Endothelial cell of umbilical vein (primary cell): Measurements from ENCODE around the gene LIPG. TPM values are rescaled to one million over a fixed set of nuclear protein-coding genes. Genes with fewer than 3 reads are reported as not detected.

Experiments
- BruUV-seq: library from RNA; stranded (reverse); fragments of 400-500 nt; replicated peaks from 2 replicates; lab custom pipeline; 2021; lab: Mats Ljungman, UMichigan
- CTCF ChIA-PET: fragments of 300-600, 350-600 bp; sonication (Branson Sonifier 250); formaldehyde crosslinking; loops from one replicate; lab custom pipeline; 2021; ENCODE audit warnings: antibody characterized with exemption, inconsistent platforms; lab: Charles Lee
- POLR2A ChIA-PET: fragments of 300-600, 350-600 bp; sonication (Branson Sonifier 250); formaldehyde crosslinking; loops from one replicate; lab custom pipeline; 2021; ENCODE audit warnings: antibody characterized with exemption, inconsistent platforms; lab: Charles Lee
- DNase-seq: peaks from one replicate; pipeline ENCODE4 v3.0.0-alpha.2; 2011; ENCODE audit warnings: low read depth, low spot score
- FAIRE-seq: peaks from 2 replicates; lab custom pipeline; 2011; peaks lifted over from hg19 to GRCh38; lab: Jason Lieb, UNC
- H2AFZ ChIP-seq: 2 replicates; pipeline ENCODE4 v1.6.0; 2012; ENCODE audit warnings: low read depth, low read length, control low read depth, inconsistent platforms
- H3K27ac ChIP-seq: 2 replicates; pipeline ENCODE4 v1.5.1; 2011; ENCODE audit warnings: low read depth, mild to moderate bottlenecking, control low read depth, low read length, moderate library complexity; ENCODE audit not compliant: insufficient read depth
- H3K27me3 ChIP-seq, 2 experiments: 2 replicates each; pipeline versions ENCODE4 v1.6.0 to v1.6.1; 2011; ENCODE audit warnings: low read length in 2 of 2, mixed read lengths in 1 of 2; ENCODE audit not compliant: control insufficient read depth in 2 of 2, insufficient read depth in 2 of 2
- H3K36me3 ChIP-seq, 2 experiments: 2 replicates in 1 of 2; 3 replicates in 1 of 2; pipeline ENCODE4 v1.5.1; 2011; ENCODE audit warnings: low read length in 2 of 2, mild to moderate bottlenecking in 1 of 2, moderate library complexity in 1 of 2; ENCODE audit not compliant: control insufficient read depth in 2 of 2, insufficient read depth in 2 of 2; ENCODE audit errors: extremely low read depth in 1 of 2
- H3K4me1 ChIP-seq: 3 replicates; pipeline ENCODE4 v1.5.1; 2011; ENCODE audit warnings: mild to moderate bottlenecking, low read length; ENCODE audit not compliant: control insufficient read depth, insufficient read depth; ENCODE audit errors: extremely low read depth
- H3K4me2 ChIP-seq: 2 replicates; pipeline ENCODE4 v1.6.1; 2011; ENCODE audit warnings: low read length, control low read depth, mixed read lengths; ENCODE audit not compliant: insufficient read depth
- H3K4me3 ChIP-seq, 3 experiments: fragments of 200-600 bp in 1 of 3; sonication (generic), shearing (Covaris generic) in 1 of 3; replicated peaks in 1 of 3; 2 replicates each; pipeline ENCODE4 v1.5.1; 2011 to 2016; ENCODE audit warnings: control low read depth in 3 of 3, low read length in 3 of 3, mild to moderate bottlenecking in 2 of 3, inconsistent platforms in 1 of 3, low read depth in 1 of 3, moderate library complexity in 1 of 3; ENCODE audit not compliant: insufficient read depth in 1 of 3
- H3K79me2 ChIP-seq: 2 replicates; pipeline ENCODE4 v1.6.0; 2012; ENCODE audit warnings: low read length, inconsistent platforms; ENCODE audit not compliant: control insufficient read depth, insufficient read depth
- H3K9ac ChIP-seq: replicated peaks from 2 replicates; pipeline ENCODE3; 2011; ENCODE audit warnings: low read length, control low read depth; ENCODE audit not compliant: insufficient read depth; ENCODE audit errors: extremely low read depth
- H3K9me1 ChIP-seq: replicated peaks from 3 replicates; pipeline ENCODE4 v1.6.0; 2011; ENCODE audit warnings: mild to moderate bottlenecking, low read length; ENCODE audit not compliant: control insufficient read depth, insufficient read depth; ENCODE audit errors: extremely low read depth
- H3K9me3 ChIP-seq: replicated peaks from 2 replicates; pipeline ENCODE4 v1.5.1; 2012; ENCODE audit warnings: low read length, inconsistent platforms; ENCODE audit not compliant: control insufficient read depth, insufficient read depth
- H4K20me1 ChIP-seq: replicated peaks from 2 replicates; pipeline ENCODE3; 2011; ENCODE audit warnings: mild to moderate bottlenecking, low read length; ENCODE audit not compliant: control insufficient read depth, insufficient read depth; ENCODE audit errors: extremely low read depth
- CTCF ChIP-seq, 2 donors: IDR thresholded peaks; 1 replicate in 1 of 2; 2 replicates in 1 of 2; pipeline ENCODE4 v1.5.1; 2011; ENCODE audit warnings: low read length in 2 of 2, mild to moderate bottlenecking in 2 of 2, moderate library complexity in 2 of 2, control low read depth in 1 of 2, inconsistent platforms in 1 of 2, low read depth in 1 of 2; ENCODE audit not compliant: insufficient read depth in 1 of 2; ENCODE audit errors: extremely low read depth in 1 of 2
- EZH2 ChIP-seq: IDR thresholded peaks from 2 replicates; pipeline ENCODE4 v1.6.1; 2012; ENCODE audit warnings: borderline replicate concordance, low read depth, mild to moderate bottlenecking, moderate library complexity, low read length, inconsistent platforms; ENCODE audit not compliant: severe bottlenecking
- FOS ChIP-seq: IDR thresholded peaks from 2 replicates; pipeline ENCODE4 v1.6.1; 2011; ENCODE audit warnings: mild to moderate bottlenecking, low read length, moderate library complexity, borderline replicate concordance; ENCODE audit not compliant: insufficient read depth
- GATA2 ChIP-seq: IDR thresholded peaks from 2 replicates; pipeline ENCODE4 v1.7.0; 2011; ENCODE audit warnings: low read depth, mild to moderate bottlenecking, moderate library complexity, mixed read lengths, low read length; ENCODE audit not compliant: insufficient read length, insufficient read depth
- JUN ChIP-seq: IDR thresholded peaks from 2 replicates; pipeline ENCODE4 v1.6.1; 2011; ENCODE audit warnings: borderline replicate concordance, low read depth; ENCODE audit not compliant: insufficient read length, insufficient read depth
- dilution Hi-C: fragments of 300-500 bp; cut with MboI; formaldehyde crosslinking; loops from one replicate; pipeline ENCODE4 v1.15.0; 2019; ENCODE audit warnings: low sequenced_read_pairs; ENCODE audit not compliant: extremely low pct_ligation_motif_present
- intact Hi-C: fragments of 100-400 bp; cut with micrococcal nuclease; formaldehyde crosslinking; loops from one replicate; pipeline ENCODE4 v1.10.0; 2022
- polyA plus RNA-seq, 4 experiments: library from polyadenylated mRNA; depleted of rRNA in 3 of 4; stranded (reverse) in 3 of 4; unstranded in 1 of 4; fragments of >200 nt; gene quantifications; 2 replicates each; pipeline versions ENCODE4 v1.2.1 to v1.2.3, GENCODE V29; 2011 to 2012; ENCODE audit warnings: missing spikeins in 1 of 4
- total RNA-seq: library from RNA; stranded (reverse); gene quantifications from 2 replicates; pipeline ENCODE4 v1.2.3, GENCODE V29; 2021

LIPG gene
- total and polyA plus RNA-seq, 2 donors (not counting 3 experiments of a cell fraction or from before 2014, with no cell fraction given), result 80.6 to 86.3 TPM

- ChIA-PET CTCF (interaction anchor here (0.9 to 1.2 kb wide), 4 partner anchors 100 to 294 kb away, joined by 3 to 5 read pairs (median 4); no protein-coding TSS in a partner anchor), POLR2A (no interaction called here)
- FAIRE-seq (no peak), DNase-seq (no peak)
- Histone ChIP-seq H3K4me3 (peak overlapping the region in 1 of 3 experiments; percentile 83), H3K27ac (no peak overlapping the region), H3K9ac (no peak overlapping the region), H2AFZ (no peak overlapping the region), H3K4me2 (peak overlapping the region; percentile 93), H3K36me3 (peaks cover 4 to 18% of the 10 kb centered on the region in 2 experiments), H4K20me1 (no peaks in the 10 kb centered on the region), H3K4me1 (peaks cover 37% of the 10 kb centered on the region), H3K9me1 (no peaks in the 10 kb centered on the region), H3K27me3 (no peaks in the 10 kb centered on the region), H3K79me2 (peaks cover 64% of the 10 kb centered on the region), H3K9me3 (no peaks in the 10 kb centered on the region)
- dilution Hi-C loops (no loop called here), intact Hi-C loops (no loop called here)
- no peak for TF ChIP-seq CTCF (IDR thresholded peaks at IDR 0.05; ENCODE audit: extremely low read depth in 1 of 2, insufficient read depth in 1 of 2, low read depth in 1 of 2, low read length in 2 of 2)
- no TSS peak for BruUV-seq
Measured at GRCh38 chr18:49565101-49565500, 3.2 kb downstream of the LIPG start.

DNA sequence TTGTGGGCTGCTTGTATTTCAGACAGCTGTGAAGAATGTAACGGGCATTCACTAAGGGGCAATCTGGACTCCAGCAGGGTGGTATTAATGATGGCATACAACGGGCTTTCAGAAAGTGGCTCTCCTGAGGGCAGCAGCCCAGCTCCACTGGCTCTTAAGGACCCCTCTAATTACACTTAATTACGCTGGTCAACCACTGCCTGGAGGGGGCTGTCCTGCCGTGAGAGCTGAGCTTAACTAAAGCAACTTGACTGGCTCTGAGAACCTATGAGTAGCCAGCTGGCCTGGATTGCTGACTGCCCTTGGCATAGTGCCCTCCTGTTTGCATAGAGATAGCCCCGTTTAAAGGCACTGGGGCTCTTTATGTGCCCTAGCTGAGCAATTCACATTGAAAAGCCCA lies 3.8 kb downstream of the LIPG start:
- Histone ChIP-seq H3K4me3 (no peak overlapping the region), H3K9me1 (no peaks in the 10 kb centered on the region), H2AFZ (no peak overlapping the region), H3K27ac (no peak overlapping the region), H3K79me2 (peaks cover 64% of the 10 kb centered on the region), H3K27me3 (no peaks in the 10 kb centered on the region), H3K4me2 (no peak overlapping the region), H3K4me1 (peaks cover 37% of the 10 kb centered on the region), H3K9ac (no peak overlapping the region), H3K9me3 (no peaks in the 10 kb centered on the region), H4K20me1 (no peaks in the 10 kb centered on the region), H3K36me3 (peaks cover 4 to 21% of the 10 kb centered on the region in 2 experiments)
- dilution Hi-C loops, result no loop called here
- CTCF ChIA-PET, result interaction anchor here (0.9 to 1.2 kb wide), 4 partner anchors 101 to 293 kb away, joined by 3 to 5 read pairs (median 4); no protein-coding TSS in a partner anchor
- TF ChIP-seq GATA2 (no peak), CTCF (IDR thresholded peaks at IDR 0.05; ENCODE audit: extremely low read depth in 1 of 2, insufficient read depth in 1 of 2, low read depth in 1 of 2, low read length in 2 of 2) (no peak), JUN (no peak), EZH2 (no peak), FOS (no peak)
- intact Hi-C loops, result no loop called here
- BruUV-seq, result no TSS peak
- DNase-seq (no peak), FAIRE-seq (no peak)
- POLR2A ChIA-PET, result no interaction called here
